Erythroblast (primary cell): ENCODE results near the gene AP1B1.
"Not testable (repeated sequence)": the region's sequence is repeated elsewhere in the genome, so short reads cannot be mapped to it uniquely, and the experiment has no call there.

Source experiments
- GATA1 ChIP-seq: IDR thresholded peaks from 2 replicates; pipeline ENCODE4 v1.6.1; 2011; ENCODE audit warnings: low read depth, mild to moderate bottlenecking, control low read depth, low read length, moderate library complexity
- POLR2A ChIP-seq: IDR thresholded peaks from 2 replicates; pipeline ENCODE4 v1.6.1; 2011; ENCODE audit warnings: mild to moderate bottlenecking, low read length

DNA sequence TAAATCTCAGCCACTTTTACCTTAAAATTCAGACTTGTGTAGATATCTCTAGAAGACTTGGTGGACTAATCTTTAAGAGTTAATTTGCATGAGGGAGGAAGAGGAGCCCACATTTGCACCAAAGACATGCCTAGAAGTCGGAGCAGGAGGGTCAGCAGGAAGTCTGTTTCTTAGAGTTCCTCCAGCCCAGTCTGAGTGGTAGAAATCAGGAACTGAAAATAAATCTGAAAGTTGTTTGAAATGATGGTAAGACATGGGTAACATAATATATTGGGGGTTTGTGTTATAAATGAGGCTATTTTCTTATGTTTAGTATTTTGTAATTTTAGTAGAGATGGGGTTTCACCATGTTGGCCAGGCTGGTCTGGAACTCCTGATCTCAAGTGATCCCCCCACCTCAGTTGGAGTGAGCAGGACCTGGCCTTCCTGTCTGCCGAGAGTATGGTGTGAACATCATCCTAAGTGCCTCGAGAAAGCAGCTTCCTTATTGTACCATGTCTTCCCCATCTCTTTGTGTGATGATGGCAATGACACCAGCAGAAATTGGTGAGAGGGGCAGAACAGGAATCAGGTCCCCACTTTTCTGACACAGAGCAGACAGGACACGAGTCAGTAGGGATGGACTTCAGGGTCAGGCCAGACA is 23.3 kb upstream of the AP1B1 start:
- TF ChIP-seq POLR2A, GATA1: not testable (repeated sequence)
